Neural cell (in vitro differentiated cells): ENCODE measurements around the gene CRY2. TPM values are rescaled to one million over a fixed set of nuclear protein-coding genes. Genes with fewer than 3 reads are reported as not detected.

Experiments used
- H2AFZ ChIP-seq: fragments of 200-600, 300-800 bp; sonication (generic), shearing (Covaris generic); 2 replicates; pipeline ENCODE4 v1.6.0; 2014; ENCODE audit warnings: low read depth, mild to moderate bottlenecking, antibody characterized with exemption, low read length, moderate library complexity
- H3F3A ChIP-seq: fragments of 200-600 bp; shearing (Covaris generic); 2 replicates; pipeline ENCODE4 v1.6.1; 2016; ENCODE audit warnings: mild to moderate bottlenecking, moderate library complexity, mixed read lengths, antibody characterized with exemption, low read length; ENCODE audit not compliant: insufficient read depth, poor library complexity, severe bottlenecking
- H3K27ac ChIP-seq: fragments of 200-600, 300-800 bp; sonication (generic), shearing (Covaris generic); 2 replicates; pipeline ENCODE4 v1.5.1; 2014; ENCODE audit warnings: mild to moderate bottlenecking, low read length, moderate library complexity
- H3K27me3 ChIP-seq: fragments of 300-800, 200-600 bp; sonication (generic), shearing (Covaris generic); 2 replicates; pipeline ENCODE4 v1.6.0; 2014; ENCODE audit warnings: mild to moderate bottlenecking, low read depth, low read length, moderate library complexity; ENCODE audit not compliant: insufficient read depth
- H3K36me3 ChIP-seq: fragments of 300-800, 200-600 bp; sonication (generic), shearing (Covaris generic); 2 replicates; pipeline ENCODE4 v1.5.1; 2014; ENCODE audit warnings: mild to moderate bottlenecking, antibody characterized with exemption, low read length, moderate library complexity; ENCODE audit not compliant: insufficient read depth
- H3K4me2 ChIP-seq: fragments of 300-800, 200-600 bp; sonication (generic), shearing (Covaris generic); 2 replicates; pipeline ENCODE4 v1.6.0; 2014; ENCODE audit warnings: mild to moderate bottlenecking, low read length
- H3K4me3 ChIP-seq: fragments of 300-800, 200-600 bp; sonication (generic), shearing (Covaris generic); 2 replicates; pipeline ENCODE4 v1.5.1; 2014; ENCODE audit warnings: mild to moderate bottlenecking, low read length, moderate library complexity
- H3K79me2 ChIP-seq: fragments of 200-600 bp; shearing (Covaris generic); replicated peaks from 2 replicates; pipeline ENCODE4 v1.6.0; 2014; ENCODE audit warnings: mild to moderate bottlenecking, low read length, moderate library complexity; ENCODE audit not compliant: insufficient read depth
- H3K9ac ChIP-seq: fragments of 300-800, 200-600 bp; sonication (generic), shearing (Covaris generic); 2 replicates; pipeline ENCODE4 v1.6.1; 2016; ENCODE audit warnings: mild to moderate bottlenecking, low read length, mixed read lengths
- H3K9me2 ChIP-seq: fragments of 200-600 bp; shearing (Covaris generic); 2 replicates; pipeline ENCODE4 v1.6.1; 2016; ENCODE audit warnings: mild to moderate bottlenecking, low read length, mixed read lengths; ENCODE audit not compliant: insufficient read depth
- H3K9me3 ChIP-seq: fragments of 200-600, 300-800 bp; sonication (generic), shearing (Covaris generic); 2 replicates; pipeline ENCODE4 v1.6.1; 2016; ENCODE audit warnings: mild to moderate bottlenecking, mixed run types, low read length, moderate library complexity, mixed read lengths
- H4K20me1 ChIP-seq: fragments of 200-600 bp; shearing (Covaris generic); 2 replicates; pipeline ENCODE4 v1.6.1; 2016; ENCODE audit warnings: mild to moderate bottlenecking, mixed run types; ENCODE audit not compliant: insufficient read depth
- CTCF ChIP-seq: fragments of 450-650 bp; IDR thresholded peaks from 2 replicates; pipeline ENCODE4 v1.5.1; 2014; ENCODE audit warnings: antibody characterized with exemption, mild to moderate bottlenecking, moderate library complexity; ENCODE audit not compliant: poor library complexity, severe bottlenecking
- EP300 ChIP-seq: fragments of 450-650 bp; conservative IDR thresholded peaks from 2 replicates; pipeline ENCODE4 v1.6.1; 2014; ENCODE audit warnings: antibody characterized with exemption, mild to moderate bottlenecking, moderate library complexity; ENCODE audit not compliant: poor library complexity, severe bottlenecking
- EZH2 ChIP-seq: fragments of 200-600, 300-800 bp; shearing (Covaris generic), sonication (generic); IDR thresholded peaks from 2 replicates; pipeline ENCODE4 v1.6.1; 2014; ENCODE audit warnings: antibody characterized with exemption, low read length, borderline replicate concordance, mild to moderate bottlenecking; ENCODE audit not compliant: insufficient read depth, poor library complexity, severe bottlenecking
- MXI1 ChIP-seq: fragments of 450-650 bp; conservative IDR thresholded peaks from 2 replicates; pipeline ENCODE4 v1.6.1; 2014; ENCODE audit warnings: antibody characterized with exemption, mild to moderate bottlenecking; ENCODE audit not compliant: poor library complexity, severe bottlenecking
- POLR2AphosphoS5 ChIP-seq: IDR thresholded peaks from 2 replicates; pipeline ENCODE4 v1.6.1; 2012
- RAD21 ChIP-seq: fragments of 450-650 bp; conservative IDR thresholded peaks from 2 replicates; pipeline ENCODE4 v1.6.1; 2014; ENCODE audit warnings: antibody characterized with exemption, mild to moderate bottlenecking, moderate library complexity
- REST ChIP-seq: IDR thresholded peaks from 2 replicates; pipeline ENCODE4 v1.6.1; 2012; ENCODE audit warnings: borderline replicate concordance
- SMC3 ChIP-seq: fragments of 450-650 bp; conservative IDR thresholded peaks from 2 replicates; pipeline ENCODE4 v1.6.1; 2014; ENCODE audit warnings: antibody characterized with exemption, mild to moderate bottlenecking, moderate library complexity; ENCODE audit not compliant: poor library complexity
- TAF1 ChIP-seq: IDR thresholded peaks from 2 replicates; pipeline ENCODE4 v1.6.1; 2012; ENCODE audit warnings: low read depth
- polyA plus RNA-seq: library from polyadenylated mRNA; depleted of rRNA; stranded (reverse); fragments of >200 nt; gene quantifications from 2 replicates; pipeline ENCODE4 v1.2.3, GENCODE V29; 2014

CRY2 gene
- polyA plus RNA-seq, 1 donor from 2014 or later: 27.8 TPM

- H3K36me3 ChIP-seq: no peaks in the 10 kb centered on the region
- no peak overlapping the region for H3K4me3 ChIP-seq
- H3K79me2 ChIP-seq: no peaks in the 10 kb centered on the region
- H4K20me1 ChIP-seq: no peaks in the 10 kb centered on the region
- no peaks in the 10 kb centered on the region for H3K27me3 ChIP-seq
- H3K27ac ChIP-seq: no peak overlapping the region
- no peak overlapping the region for H3K4me2 ChIP-seq
- TF ChIP-seq EZH2: no peak
- no peak for TF ChIP-seq MXI1
- no peak for TF ChIP-seq POLR2AphosphoS5
- no peak for TF ChIP-seq RAD21
- no peak for TF ChIP-seq REST
- TF ChIP-seq CTCF: no peak
- TF ChIP-seq SMC3: no peak
- TF ChIP-seq TAF1: no peak
- no peak for TF ChIP-seq EP300
- no peaks in the 10 kb centered on the region for H3K9me3 ChIP-seq
- peaks cover 8% of the 10 kb centered on the region for H3F3A ChIP-seq
- no peak overlapping the region for H2AFZ ChIP-seq
- no peaks in the 10 kb centered on the region for H3K9me2 ChIP-seq
- H3K9ac ChIP-seq: no peak overlapping the region
Observed at GRCh38 chr11:45860764-45861510, 13.7 kb downstream of the CRY2 start.

DNA sequence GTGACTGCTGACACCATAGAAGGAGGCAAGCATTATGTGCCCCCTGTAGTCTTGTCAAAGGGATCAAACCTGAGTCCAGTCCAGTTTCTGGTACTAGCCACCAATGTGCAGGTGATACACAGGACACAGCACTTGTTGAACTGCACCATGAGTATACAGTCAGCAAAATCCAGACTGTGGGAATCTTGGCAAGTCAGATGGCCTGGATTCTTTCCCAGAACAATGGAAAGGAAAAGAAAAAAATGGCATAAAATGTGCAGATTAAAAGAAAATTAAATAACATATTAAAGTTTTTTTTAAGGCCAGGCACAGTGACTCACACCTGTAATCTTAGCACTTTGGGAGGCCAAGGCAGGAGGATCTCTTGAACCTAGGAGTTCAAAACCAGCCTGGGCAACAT lies 16.8 kb downstream of the CRY2 start:
- no peak overlapping the region for H3K27ac ChIP-seq
- H3K36me3 ChIP-seq: no peaks in the 10 kb centered on the region
- H3K27me3 ChIP-seq: no peaks in the 10 kb centered on the region

More for the DNA sequence above, 16.8 kb downstream of the CRY2 start:
- Histone ChIP-seq H3K9ac (no peak overlapping the region), H3K9me3 (no peaks in the 10 kb centered on the region), H2AFZ (no peak overlapping the region), H4K20me1 (no peaks in the 10 kb centered on the region), H3K9me2 (no peaks in the 10 kb centered on the region), H3K4me3 (no peak overlapping the region), H3K4me2 (no peak overlapping the region), H3K79me2 (no peaks in the 10 kb centered on the region), H3F3A (peaks cover under 1% of the 10 kb centered on the region)
- TF ChIP-seq MXI1 (no peak), CTCF (no peak), TAF1 (no peak), RAD21 (no peak), EP300 (no peak)
